Choroid plexus epithelial cell (primary cell): ENCODE measurements around the gene UBXN10.

Source experiments
- DNase-seq: peaks from one replicate; pipeline ENCODE4 v3.0.0-alpha.2; 2010; ENCODE audit warnings: low read depth
- H3K4me3 ChIP-seq: 2 replicates; pipeline ENCODE4 v1.5.1; 2011; ENCODE audit warnings: low read depth, mild to moderate bottlenecking, control low read depth, low read length, moderate library complexity
- CTCF ChIP-seq: conservative IDR thresholded peaks from 2 replicates; pipeline ENCODE4 v1.5.1; 2011; ENCODE audit warnings: low read depth, mild to moderate bottlenecking, control low read depth, inconsistent platforms, low read length, moderate library complexity

The UBXN10 gene

GRCh38 chr1:20188455-20188817 lies 2.5 kb downstream of the UBXN10 start:
- no peak overlapping the region for H3K4me3 ChIP-seq
- DNase-seq = no peak
- no peak for TF ChIP-seq CTCF

DNA sequence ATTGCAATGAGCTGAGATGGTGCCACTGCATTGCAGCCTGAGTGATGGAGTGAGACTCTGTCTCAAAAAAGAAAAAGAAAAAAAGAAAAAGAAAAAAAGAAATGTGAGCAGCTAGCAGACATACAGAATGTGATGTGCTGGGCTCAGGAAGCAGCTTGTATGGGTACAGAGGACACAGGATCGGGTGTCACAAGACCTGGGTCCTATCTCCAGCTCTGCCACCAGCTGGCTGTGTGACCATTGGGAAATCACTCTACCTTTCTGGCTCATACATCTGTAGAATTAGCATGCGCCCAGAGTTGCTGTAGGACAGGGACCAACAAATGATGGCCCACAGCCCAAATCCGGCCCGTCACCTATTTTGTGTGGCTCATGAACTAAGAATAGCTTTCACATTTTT lies 3.8 kb downstream of the UBXN10 start:
- DNase-seq = no peak
- H3K4me3 ChIP-seq = no peak overlapping the region
- TF ChIP-seq CTCF = no peak

DNA sequence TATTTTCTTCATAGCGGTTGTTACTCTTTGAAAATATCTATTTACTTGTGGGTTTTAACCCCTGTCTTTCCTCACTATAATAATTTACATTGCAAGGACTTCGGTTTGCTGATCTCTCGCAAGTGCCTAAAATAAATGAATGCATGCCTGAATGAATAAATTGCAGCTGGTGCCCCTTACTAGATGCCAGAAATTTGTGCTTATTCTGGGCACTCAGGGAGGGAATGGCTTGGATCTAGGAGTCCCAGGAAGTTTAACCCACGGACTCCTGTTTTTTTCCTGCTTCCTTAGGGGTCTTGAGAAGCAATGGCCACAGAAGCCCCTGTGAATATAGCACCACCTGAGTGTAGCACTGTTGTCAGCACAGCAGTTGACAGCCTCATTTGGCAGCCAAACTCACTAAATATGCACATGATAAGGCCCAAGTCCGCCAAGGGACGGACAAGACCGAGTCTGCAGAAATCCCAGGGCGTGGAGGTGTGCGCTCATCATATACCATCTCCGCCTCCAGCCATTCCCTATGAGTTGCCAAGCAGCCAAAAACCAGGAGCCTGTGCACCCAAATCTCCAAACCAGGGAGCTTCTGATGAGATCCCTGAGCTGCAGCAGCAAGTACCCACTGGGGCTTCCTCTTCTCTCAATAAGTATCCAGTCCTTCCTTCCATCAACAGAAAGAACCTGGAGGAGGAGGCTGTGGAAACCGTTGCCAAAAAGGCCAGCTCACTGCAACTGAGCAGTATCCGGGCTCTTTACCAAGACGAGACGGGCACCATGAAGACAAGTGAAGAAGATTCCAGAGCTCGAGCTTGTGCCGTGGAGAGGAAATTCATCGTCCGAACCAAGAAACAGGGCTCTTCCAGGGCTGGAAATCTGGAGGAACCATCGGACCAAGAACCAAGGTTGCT lies 4.6 kb downstream of the UBXN10 start:
- TF ChIP-seq CTCF = no peak
- DNase-seq = no peak
- no peak overlapping the region for H3K4me3 ChIP-seq

DNA sequence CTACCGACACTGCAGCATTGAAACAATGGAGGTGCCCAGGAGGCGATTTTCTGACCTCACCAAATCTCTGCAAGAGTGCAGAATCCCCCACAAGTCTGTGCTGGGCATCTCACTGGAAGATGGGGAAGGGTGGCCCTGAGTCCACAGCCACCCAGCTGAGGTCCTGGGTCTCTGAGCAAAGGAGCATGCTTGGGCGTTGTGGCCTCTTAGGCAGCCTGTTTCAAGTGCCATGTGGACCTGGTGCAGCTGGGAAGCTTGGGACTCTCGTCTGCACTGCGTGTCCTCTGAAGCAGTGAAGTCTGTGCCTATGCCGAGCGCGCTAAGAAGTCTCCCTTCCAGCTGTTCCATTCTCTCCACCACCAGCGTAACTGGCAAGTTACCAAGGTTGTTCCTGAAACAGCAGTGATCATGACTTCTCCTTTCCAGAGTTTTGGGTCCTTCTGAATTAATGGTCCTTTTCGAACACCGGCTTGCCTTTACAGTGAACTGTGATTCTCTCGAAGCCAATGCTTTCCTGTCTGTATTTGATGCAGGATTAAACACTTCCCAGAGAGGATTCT lies 5.5 kb downstream of the UBXN10 start:
- no peak for TF ChIP-seq CTCF
- no peak overlapping the region for H3K4me3 ChIP-seq
- DNase-seq = no peak

- peak; percentile 22 for DNase-seq
- no peak overlapping the region for H3K4me3 ChIP-seq
- TF ChIP-seq CTCF = no peak
Measured at GRCh38 chr1:20192364-20192763, 6.5 kb downstream of the UBXN10 start.

DNA sequence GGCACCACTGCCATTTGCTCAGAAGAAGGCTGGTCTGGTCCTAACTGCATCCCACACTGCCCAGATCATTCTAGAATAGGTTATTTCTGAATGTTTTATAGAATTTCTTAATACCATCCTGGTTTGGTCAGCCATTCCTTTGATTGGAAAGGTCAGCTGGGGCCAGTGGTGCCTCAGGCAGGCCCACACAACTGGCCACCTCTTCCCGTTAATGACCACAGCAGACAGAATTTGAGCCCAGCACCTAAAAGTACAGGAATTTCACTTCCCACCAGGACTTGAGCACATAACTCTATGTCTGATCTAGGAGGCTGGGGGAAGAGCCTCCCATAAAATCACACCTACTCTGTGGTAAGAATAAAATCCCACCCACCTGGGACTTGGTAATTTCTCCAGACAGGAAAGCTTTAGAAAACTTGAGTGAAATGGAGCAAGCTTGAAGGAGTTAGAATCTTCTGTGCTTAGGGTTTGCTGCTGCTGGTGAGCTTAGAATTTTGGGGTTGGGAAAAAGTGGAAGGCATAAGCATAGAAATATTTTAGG lies 7.0 kb downstream of the UBXN10 start:
- TF ChIP-seq CTCF = no peak
- H3K4me3 ChIP-seq = no peak overlapping the region
- no peak for DNase-seq

DNA sequence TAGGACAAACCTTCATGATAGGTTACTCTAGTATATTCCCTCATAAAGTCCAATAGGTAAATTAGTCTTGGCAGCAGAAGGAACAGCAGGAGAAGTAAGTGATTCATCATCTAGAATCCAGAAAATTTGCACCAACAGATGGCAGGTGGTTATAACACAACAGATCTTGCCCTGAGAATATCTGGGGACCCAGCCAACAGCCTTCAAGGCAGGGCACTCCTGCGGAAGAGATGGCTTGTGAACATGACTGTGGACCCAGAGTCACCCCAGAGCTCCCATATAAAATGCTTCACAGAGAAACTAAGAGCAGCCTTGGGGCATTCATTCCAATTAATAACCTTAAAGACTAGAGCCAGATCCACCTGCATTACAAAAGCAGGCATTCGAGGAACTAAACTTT lies 8.3 kb downstream of the UBXN10 start:
- TF ChIP-seq CTCF = no peak
- H3K4me3 ChIP-seq = no peak overlapping the region
- DNase-seq = no peak
